GM18517 (cell line): Measurements from ENCODE around the gene ARPC5L.
"Not testable (repeated sequence)": the region's sequence is repeated elsewhere in the genome, so short reads cannot be mapped to it uniquely, and the experiment has no call there.

Source experiments
- ATAC-seq: cut with Tn5 transposase; IDR thresholded peaks from one replicate; pipeline ENCODE4 v1.9.1; 2021; ENCODE audit warnings: mild to moderate bottlenecking, moderate library complexity; ENCODE audit not compliant: unreplicated experiment

Gene ARPC5L

DNA sequence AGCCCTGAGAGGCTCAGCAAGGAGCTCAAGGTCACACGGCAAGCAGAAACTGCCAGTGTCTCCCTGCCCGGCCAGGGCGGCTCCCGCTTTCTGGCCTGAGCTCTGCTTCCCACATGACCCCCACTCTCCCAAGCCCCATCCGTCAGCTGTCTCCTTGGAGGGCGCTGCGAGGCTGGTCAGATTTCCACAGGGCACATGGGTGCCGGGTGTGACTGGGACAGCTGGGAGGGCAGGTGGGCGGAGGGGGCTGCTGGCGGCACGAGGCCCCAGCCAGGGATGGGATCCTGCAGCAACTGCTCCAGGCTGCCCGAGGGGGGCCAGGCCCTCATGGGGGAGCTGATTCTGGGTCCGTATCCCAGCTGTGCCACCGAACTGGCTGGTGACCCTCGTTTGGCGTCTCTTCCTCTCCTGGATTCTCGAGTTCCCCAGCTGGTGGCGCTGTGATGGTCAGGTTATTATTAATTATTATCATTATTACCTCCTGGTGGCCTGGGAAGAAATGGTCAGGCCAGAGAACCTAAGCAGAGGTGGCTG is 21.6 kb upstream of the ARPC5L start:
- no peak for ATAC-seq

DNA sequence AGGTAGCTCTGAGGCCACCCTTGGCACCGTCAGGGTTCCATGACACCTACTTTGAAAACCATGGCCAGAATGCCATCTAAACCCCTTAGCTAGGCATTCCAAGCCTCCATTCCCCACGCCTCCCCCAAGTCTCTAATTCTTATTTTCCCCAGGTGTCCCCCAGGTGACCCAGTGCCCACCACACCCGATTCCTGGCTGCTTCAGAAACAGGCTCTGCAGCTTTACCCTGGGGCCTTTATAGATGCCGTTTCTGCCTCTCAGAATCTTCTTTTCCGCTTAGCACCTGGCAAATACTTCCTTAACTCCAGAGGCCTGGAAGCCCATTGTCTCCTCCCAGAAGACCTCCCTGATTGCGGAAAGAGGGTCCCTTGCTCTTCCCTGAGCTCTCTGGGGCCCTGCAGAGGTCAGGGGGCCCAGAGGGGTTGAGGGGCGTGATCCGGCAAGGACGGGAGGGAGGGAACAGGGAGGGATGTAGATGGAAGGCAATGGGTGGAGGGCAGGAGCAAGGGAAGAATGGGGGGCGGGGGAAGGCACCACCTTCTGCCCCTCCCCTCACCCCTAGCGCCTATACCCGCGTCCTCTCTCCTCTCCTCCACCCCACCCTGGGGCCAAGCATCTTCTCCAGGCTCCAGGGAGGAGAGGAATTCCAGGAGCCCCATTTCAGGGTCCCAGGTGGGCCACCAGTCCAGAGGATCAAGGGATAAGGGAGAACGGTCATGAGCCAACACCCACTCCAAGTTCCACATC is 20.7 kb upstream of the ARPC5L start:
- ATAC-seq = no peak

DNA sequence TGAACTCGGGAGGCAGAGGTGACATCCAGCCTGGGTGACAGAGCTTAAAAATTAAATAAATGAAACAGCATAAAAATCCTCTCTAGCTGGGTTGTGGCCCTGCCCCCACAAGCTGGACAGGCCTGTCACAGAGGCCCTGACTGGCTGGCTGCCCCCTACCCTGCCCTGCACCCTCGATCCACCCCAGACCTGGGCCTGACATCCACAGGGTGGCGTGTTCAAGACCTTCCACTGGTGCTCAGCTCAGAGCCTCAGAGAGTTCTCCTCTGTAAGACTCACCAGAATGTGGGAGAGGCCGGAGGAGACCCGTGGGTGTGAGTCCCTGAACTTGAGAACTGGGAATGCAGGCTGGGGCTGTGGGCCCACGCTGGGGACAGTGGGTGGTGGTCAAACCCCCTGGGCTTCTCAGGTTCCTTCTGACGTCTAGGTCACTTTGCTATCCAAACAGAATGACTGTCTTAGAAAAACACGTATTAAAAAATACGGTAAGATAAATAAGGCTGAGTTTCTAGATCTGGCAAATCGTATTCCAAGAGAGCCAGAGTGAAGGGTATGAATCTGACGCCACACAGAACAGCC is 18.4 kb upstream of the ARPC5L start:
- ATAC-seq = no peak

DNA sequence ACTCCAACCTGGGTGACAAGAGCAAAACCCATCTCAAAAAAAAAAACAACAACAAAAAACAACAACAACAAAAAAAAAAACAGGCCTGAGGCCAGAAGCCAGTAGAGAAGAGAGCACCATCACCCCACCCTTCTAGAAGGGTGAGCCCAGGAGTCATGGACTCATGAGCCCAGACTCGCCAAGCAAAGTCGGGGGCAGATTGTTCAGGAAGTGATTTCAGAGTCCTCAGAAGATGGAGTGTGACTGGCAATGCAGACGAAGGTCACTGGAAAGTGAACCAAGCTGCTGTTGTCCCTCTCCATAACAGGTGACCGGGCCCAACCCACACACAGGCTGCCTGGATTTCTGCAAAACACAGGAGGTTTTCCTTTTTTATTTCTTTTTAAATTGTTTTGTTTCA is 17.6 kb upstream of the ARPC5L start:
- ATAC-seq = no peak

DNA sequence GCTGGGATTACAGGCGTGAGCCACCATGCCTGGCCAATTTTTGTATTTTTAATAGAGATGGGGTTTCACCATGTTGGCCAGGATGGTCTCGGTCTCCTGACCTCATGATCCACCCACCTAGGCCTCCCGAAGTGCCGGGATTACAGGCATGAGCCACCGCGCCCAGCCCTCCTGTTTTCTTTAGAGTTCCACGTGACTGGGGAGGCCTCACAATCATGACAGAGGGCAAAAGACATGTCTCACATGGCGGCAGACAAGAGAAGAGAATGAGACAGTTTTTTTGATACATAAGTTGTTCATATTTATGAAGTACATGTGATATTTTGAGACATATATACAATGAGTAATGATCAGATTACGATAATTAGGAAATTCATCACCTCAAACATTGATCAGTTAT is 15.5 kb upstream of the ARPC5L start:
- ATAC-seq = not testable (repeated sequence)

DNA sequence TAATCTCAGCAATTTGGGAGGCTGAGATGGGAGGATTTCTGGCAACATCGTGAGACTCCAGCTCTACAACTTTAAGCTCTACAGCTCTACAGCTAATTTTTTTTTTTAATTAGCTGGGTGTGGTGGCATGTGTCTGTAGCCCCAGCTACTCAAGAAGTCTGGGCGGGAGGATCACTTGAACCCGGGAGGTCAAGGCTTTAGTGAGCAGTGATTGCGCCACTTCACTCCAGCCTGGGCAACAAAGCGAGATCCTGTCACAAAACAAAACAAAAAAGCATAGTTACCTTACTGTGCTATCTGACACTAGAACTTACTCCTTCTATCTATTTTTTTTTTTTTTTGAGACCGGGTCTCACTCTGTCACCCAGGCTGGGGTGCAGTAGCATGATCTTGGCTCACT is 15.0 kb upstream of the ARPC5L start:
- no peak for ATAC-seq

GRCh38 chr9:124849801-124850200 is 12.1 kb upstream of the ARPC5L start:
- no peak for ATAC-seq

DNA sequence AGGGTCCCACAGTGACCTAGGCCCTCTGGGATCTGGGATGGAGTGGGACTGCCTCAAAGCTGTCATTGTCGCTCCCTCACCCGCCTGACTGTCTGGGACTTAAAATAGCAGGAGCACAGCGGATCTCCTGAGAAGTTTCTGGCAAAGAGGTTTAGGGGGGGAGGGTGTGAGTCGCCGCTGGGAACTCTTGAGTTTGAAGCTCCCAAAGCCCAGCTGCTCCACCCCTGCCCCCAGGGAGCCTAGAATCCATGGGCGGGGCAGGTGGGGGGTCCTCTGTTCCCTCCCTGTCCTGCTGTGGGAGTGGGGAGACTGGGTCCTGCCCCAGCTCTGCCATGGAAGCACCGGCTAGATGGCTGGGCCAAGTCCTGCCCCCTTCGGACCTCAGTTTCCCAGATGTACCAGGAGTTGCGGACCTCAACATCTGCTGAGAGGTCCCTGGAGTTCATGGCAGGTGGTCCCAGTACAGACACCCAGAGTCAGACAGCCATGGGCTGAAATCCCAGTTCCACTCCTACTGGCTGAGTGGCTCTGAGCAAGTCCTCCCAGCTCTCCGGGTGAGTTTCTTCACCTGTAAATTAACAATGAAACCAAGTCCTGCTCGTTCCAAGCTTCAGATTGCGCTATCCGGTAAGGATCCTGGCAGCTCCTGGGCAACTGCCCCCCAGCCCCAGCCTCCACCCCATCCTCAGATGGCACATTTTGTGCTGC is 9.7 kb upstream of the ARPC5L start:
- no peak for ATAC-seq

DNA sequence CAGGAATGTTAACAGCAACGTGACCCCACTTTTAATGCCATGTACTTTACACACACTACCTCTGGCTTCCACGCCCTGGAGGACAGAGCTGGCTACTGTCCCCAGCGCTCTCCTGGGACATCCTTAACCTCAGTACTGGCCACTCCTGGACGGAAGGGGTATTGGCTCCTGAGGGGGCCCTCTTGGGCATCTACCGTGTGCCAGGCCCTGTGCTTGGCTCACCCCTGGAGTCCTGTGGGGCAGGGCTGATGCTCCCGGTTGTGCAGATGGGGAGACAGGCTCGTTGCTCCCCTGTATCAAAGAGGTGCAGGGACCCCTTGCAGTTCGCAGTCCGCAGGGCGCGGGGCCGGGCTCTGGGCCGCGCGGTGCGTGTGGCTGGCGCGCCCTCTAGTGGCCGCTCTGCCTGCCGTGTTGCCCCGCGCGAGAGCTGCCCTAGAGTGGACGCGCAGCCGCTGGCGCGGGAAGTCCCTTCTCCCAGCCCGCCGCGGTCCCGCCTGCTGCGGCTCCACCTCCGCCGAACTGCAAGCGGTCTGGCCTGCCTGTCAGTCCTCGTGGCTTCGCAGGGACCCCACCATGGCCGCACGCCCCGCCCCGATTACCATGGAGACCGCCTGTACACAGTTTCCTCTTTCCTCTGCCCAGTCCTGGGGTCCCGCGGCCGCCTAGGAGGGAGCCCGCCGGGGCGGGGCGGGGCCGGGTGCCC is 8.9 kb upstream of the ARPC5L start, which contains the start of gene WDR38:
Gene WDR38 (plus strand): TSS at position 632 of the 703 bp plus-strand sequence. CDS start 72 bp downstream, outside the sequence.
- ATAC-seq = peak; percentile 61

DNA sequence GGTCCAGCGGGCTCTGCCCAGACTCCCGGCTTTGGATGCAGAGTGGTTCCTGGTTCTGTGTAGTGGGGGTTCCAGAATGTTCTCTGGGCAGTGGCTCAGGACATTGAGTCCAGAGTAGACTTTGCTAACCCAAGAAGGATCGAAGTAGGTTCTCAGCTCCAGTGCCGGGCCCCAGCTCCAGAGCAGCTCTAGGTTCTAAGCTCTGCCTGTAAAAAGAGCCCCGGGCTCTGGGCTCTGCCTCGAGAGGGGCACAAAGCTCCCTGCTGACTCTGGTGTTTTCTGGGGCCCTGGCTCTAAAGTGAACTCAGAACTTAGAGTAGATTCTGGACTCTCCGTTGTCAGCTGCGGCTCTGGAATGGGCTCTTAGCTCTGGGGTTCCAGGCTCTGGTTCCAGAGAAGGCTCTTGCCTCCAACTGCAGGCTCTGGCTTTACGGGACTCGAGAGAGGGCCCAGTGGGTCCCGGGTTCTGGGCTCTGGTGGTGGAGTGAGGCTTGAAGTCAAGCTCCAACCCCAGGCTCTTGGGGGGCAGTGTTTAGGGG is 8.3 kb upstream of the ARPC5L start:
- ATAC-seq = no peak

- no peak for ATAC-seq
Measured at GRCh38 chr9:124854161-124854560, 7.8 kb upstream of the ARPC5L start.

GRCh38 chr9:124854822-124855221 is 7.1 kb upstream of the ARPC5L start:
- no peak for ATAC-seq

GRCh38 chr9:124855566-124855943 is 6.4 kb upstream of the ARPC5L start:
- ATAC-seq = no peak

- ATAC-seq = no peak
Measured at GRCh38 chr9:124855944-124856765, 5.8 kb upstream of the ARPC5L start.

GRCh38 chr9:124857533-124858162 is 4.3 kb upstream of the ARPC5L start:
- ATAC-seq = no peak

DNA sequence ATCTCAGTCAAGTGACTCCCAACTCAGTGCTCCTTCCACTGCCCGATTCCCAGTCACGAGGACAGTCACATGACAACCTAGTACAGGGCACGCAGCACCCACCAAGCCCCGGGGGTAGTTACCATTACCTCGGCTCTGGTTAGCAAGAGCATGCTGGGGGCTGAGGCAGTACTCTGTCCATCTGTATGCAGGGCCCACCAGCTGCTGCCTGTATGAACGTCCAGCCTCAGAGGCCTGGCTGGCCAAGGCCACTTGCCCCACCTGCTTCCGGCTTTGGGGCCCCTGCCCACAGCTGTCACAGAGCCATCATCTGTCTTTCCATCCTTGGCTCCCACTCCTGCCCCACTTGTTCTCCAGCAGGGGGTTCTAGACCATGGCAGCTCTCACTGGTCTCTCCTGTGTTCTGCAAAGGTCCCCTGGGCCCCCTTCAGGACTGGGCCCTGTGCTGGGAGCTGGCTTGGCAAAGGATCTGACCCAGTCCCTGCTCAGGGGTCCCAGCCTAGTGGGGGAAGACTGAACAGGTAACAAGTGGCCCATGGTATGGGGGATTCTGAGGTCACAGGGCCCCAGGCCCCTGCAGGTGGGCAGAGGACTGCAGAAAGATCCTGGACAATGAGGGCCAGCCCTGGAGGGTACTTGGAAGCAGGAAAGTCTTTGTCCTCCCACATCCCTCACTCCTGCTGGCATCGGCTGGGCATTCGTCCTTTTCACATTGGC is 3.4 kb upstream of the ARPC5L start:
- ATAC-seq = no peak

- ATAC-seq = no peak
Measured at GRCh38 chr9:124859803-124860581, 1.9 kb upstream of the ARPC5L start.
